Smooth muscle cell (in vitro differentiated cells): ENCODE results near the gene TRPM2. TPM values are rescaled to one million over a fixed set of nuclear protein-coding genes. Genes with fewer than 3 reads are reported as not detected.

Source experiments
- DNase-seq: peaks from one replicate; lab custom pipeline; 2025; ENCODE audit not compliant: unreplicated experiment; lab: John Stamatoyannopoulos, UW
- H2AFZ ChIP-seq: fragments of 200-600 bp; sonication (generic); 2 replicates; pipeline ENCODE4 v1.6.0; 2016; ENCODE audit warnings: antibody characterized with exemption, low read depth, mild to moderate bottlenecking
- H3F3A ChIP-seq: fragments of 200-600 bp; sonication (generic); 2 replicates; pipeline ENCODE4 v1.6.0; 2017; ENCODE audit warnings: antibody characterized with exemption, low read depth
- H3K27ac ChIP-seq: fragments of 200-600 bp; sonication (generic); 2 replicates; pipeline ENCODE4 v1.5.1; 2016; ENCODE audit warnings: low read depth, mild to moderate bottlenecking
- H3K27me3 ChIP-seq: fragments of 200-600 bp; sonication (generic); 2 replicates; pipeline ENCODE4 v1.6.1; 2016; ENCODE audit warnings: low read depth, mild to moderate bottlenecking
- H3K36me3 ChIP-seq: fragments of 200-600 bp; sonication (generic); 2 replicates; pipeline ENCODE4 v1.5.1; 2016; ENCODE audit warnings: low read depth
- H3K4me1 ChIP-seq: fragments of 200-600 bp; sonication (generic); 2 replicates; pipeline ENCODE4 v1.5.1; 2016; ENCODE audit warnings: low read depth
- H3K4me2 ChIP-seq: fragments of 200-600 bp; sonication (generic); 2 replicates; pipeline ENCODE4 v1.6.0; 2016; ENCODE audit warnings: mild to moderate bottlenecking
- H3K4me3 ChIP-seq: fragments of 200-600 bp; sonication (generic); 2 replicates; pipeline ENCODE4 v1.5.1; 2016; ENCODE audit warnings: mild to moderate bottlenecking
- H3K79me2 ChIP-seq: fragments of 200-600 bp; sonication (generic); 2 replicates; pipeline ENCODE4 v1.6.0; 2016; ENCODE audit warnings: low read depth, mild to moderate bottlenecking
- H3K9ac ChIP-seq: fragments of 200-600 bp; sonication (generic); 2 replicates; pipeline ENCODE4 v1.6.0; 2016; ENCODE audit warnings: low read depth
- H3K9me3 ChIP-seq: fragments of 200-600 bp; sonication (generic); replicated peaks from 2 replicates; pipeline ENCODE4 v1.5.1; 2016; ENCODE audit warnings: low read depth
- H4K20me1 ChIP-seq: fragments of 200-600 bp; sonication (generic); 2 replicates; pipeline ENCODE4 v1.6.0; 2016; ENCODE audit warnings: low read depth
- WGBS: methylation state at CpG from one replicate; pipeline ENCODE4 v1.1.7; 2016; ENCODE audit warnings: low lambda C conversion rate; 5-methylcytosine and 5-hydroxymethylcytosine counted together
- polyA plus RNA-seq: library from polyadenylated mRNA; unstranded; fragments of >200 nt; fragmentation: Nextera tagmentation; extraction: Ambion mirVana; gene quantifications from 2 replicates; pipeline ENCODE4 v1.2.1, GENCODE V29; 2016
- total RNA-seq: library from RNA; depleted of rRNA; stranded (reverse); fragments of >200 nt; gene quantifications from 2 replicates; pipeline ENCODE4 v1.2.3, GENCODE V29; 2014
- TF ChIP-seq, protein P1 (sequence below): fragments of 200-600 bp; sonication (generic); IDR thresholded peaks from 2 replicates; pipeline ENCODE4 v1.5.1; 2017; ENCODE audit warnings: borderline replicate concordance, mild to moderate bottlenecking, antibody characterized with exemption; ENCODE audit not compliant: insufficient read depth, poor library complexity, severe bottlenecking

Gene TRPM2
- total and polyA plus RNA-seq, 2 experiments from 2014 or later, result 0.31 TPM; not detected in 1

DNA sequence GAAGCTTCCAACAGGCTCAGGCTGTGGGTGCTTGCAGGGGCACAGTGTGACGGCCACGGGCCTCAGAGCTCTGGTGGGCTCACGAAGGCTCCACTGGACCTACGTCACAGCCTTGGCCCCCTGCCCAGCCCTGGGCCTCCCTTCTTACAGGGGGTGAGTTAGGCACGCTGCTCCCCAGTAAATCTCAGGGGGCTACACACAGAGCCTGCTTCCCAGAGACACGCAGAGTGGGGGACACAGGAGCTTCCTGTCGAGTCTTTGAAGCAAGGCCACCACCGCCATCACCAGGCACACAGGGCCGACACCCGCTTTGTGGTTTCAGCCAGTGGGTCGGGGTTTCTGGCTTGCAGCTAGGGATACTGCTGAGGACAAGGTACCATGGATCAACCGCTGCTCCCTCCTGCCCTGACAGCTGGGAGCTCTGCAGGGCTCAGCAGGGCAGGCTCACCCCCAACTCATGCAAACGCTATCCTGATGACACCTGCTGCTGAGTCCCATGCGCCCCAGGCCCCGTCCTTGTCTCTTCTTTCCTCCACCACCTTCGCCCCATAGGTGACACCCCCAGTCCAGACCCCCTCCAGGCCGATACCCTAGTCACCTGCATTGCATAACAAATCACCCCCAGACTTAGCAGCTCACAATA lies 8.8 kb upstream of the TRPM2 start:
- H3F3A ChIP-seq, result peaks cover 4% of the 10 kb centered on the region
- WGBS, result 92% methylated on average over 17 of the region's 17 CpGs
- DNase-seq, result no peak
- no peak overlapping the region for H3K4me3 ChIP-seq
- no peak overlapping the region for H3K9ac ChIP-seq
- H3K9me3 ChIP-seq, result no peaks in the 10 kb centered on the region
- no peak overlapping the region for H3K4me2 ChIP-seq
- H2AFZ ChIP-seq, result no peak overlapping the region
- no peaks in the 10 kb centered on the region for H3K79me2 ChIP-seq
- H3K4me1 ChIP-seq, result no peaks in the 10 kb centered on the region
- H3K36me3 ChIP-seq, result no peaks in the 10 kb centered on the region
- no peak overlapping the region for H3K27ac ChIP-seq
- no peaks in the 10 kb centered on the region for H4K20me1 ChIP-seq
- H3K27me3 ChIP-seq, result no peaks in the 10 kb centered on the region
- TF ChIP-seq, protein P1, sequence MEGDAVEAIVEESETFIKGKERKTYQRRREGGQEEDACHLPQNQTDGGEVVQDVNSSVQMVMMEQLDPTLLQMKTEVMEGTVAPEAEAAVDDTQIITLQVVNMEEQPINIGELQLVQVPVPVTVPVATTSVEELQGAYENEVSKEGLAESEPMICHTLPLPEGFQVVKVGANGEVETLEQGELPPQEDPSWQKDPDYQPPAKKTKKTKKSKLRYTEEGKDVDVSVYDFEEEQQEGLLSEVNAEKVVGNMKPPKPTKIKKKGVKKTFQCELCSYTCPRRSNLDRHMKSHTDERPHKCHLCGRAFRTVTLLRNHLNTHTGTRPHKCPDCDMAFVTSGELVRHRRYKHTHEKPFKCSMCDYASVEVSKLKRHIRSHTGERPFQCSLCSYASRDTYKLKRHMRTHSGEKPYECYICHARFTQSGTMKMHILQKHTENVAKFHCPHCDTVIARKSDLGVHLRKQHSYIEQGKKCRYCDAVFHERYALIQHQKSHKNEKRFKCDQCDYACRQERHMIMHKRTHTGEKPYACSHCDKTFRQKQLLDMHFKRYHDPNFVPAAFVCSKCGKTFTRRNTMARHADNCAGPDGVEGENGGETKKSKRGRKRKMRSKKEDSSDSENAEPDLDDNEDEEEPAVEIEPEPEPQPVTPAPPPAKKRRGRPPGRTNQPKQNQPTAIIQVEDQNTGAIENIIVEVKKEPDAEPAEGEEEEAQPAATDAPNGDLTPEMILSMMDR, result no peak

DNA sequence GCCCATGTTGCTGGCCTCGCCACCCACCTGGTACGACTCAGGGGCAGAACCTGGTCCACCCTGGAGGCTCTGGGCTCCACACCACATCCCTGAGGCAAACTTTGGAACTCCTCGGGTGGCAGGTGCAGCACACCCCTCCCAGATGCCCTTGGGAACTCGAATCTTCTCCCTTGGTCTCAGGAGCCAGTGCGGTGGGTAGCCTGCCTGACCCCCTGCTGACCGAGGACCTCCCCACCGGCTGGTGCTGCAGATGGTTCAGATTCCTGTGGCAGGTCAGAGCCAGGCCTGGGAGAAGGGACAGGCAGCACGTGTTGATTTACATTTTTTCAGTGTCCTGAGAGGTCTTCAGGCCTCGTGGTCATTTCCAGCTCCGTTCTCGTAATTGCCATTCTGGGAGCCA lies 7.9 kb upstream of the TRPM2 start:
- H3K79me2 ChIP-seq, result no peaks in the 10 kb centered on the region
- no peak overlapping the region for H3K4me2 ChIP-seq
- WGBS, result 80% methylated on average over 11 of the region's 11 CpGs
- no peaks in the 10 kb centered on the region for H3K36me3 ChIP-seq
- H3K9me3 ChIP-seq, result no peaks in the 10 kb centered on the region
- no peak overlapping the region for H3K4me3 ChIP-seq
- no peaks in the 10 kb centered on the region for H3K4me1 ChIP-seq
- H4K20me1 ChIP-seq, result no peaks in the 10 kb centered on the region
- no peak overlapping the region for H2AFZ ChIP-seq
- H3K27me3 ChIP-seq, result no peaks in the 10 kb centered on the region
- DNase-seq, result no peak
- H3K27ac ChIP-seq, result no peak overlapping the region
- no peak overlapping the region for H3K9ac ChIP-seq
- no peaks in the 10 kb centered on the region for H3F3A ChIP-seq
- TF ChIP-seq, protein P1, result no peak

DNA sequence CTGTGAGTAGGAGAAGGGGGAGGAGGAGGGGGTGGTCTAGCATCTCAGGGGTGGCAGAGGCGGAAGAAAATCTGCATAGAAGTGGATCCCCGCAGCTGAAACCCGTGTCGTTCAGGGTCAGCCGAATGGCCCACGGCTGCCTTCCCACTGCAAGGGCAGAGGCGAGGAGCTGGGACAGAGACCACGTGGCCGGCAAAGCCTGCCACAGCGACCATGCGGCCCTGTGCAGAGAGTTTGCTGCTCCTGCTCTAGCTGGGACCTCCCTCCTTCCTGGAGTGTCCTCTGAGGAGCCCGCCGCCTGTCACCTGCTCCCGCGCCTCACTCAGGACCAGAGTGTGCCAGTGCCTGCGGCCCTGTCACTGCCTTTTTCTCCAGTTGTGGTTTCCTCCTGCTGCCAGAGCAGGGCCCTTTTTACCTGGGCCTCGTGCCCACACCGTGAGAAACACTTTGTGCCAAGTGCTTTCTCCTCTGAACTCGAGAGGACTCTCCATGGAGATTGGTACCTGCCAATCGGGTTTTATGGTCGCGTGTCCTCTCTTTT lies 5.4 kb upstream of the TRPM2 start:
- Histone ChIP-seq H3K79me2 (no peaks in the 10 kb centered on the region), H3K27ac (no peak overlapping the region), H3K9me3 (no peaks in the 10 kb centered on the region), H2AFZ (no peak overlapping the region), H3K4me2 (no peak overlapping the region), H4K20me1 (no peaks in the 10 kb centered on the region), H3K27me3 (no peaks in the 10 kb centered on the region), H3K9ac (no peak overlapping the region), H3K4me1 (no peaks in the 10 kb centered on the region), H3K4me3 (no peak overlapping the region), H3K36me3 (no peaks in the 10 kb centered on the region), H3F3A (no peaks in the 10 kb centered on the region)
- 87% methylated on average over 22 of the region's 22 CpGs for WGBS
- no peak for DNase-seq
- TF ChIP-seq, protein P1, result no peak

DNA sequence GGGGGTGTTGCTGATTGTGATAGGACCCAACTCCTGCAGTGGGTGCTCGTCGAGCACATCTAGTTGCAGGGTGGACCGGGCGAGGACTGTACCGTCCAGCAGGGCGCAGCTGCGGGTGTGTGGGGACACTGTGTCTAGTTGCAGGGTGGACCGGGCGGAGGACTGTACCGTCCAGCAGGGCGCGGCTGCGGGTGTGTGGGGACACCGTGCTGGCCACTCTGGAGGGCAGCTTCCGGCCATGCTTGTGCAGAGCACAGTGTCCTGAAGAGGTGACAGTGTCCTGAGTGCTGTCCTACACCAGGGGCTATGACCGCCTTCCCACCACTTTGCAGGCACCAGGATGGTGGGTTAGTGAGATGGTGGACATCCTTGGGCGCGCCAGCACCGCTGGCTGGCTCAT lies 4.6 kb upstream of the TRPM2 start:
- no peak for DNase-seq
- no peak overlapping the region for H3K9ac ChIP-seq
- WGBS, result 97% methylated on average over 18 of the region's 19 CpGs
- no peak overlapping the region for H3K27ac ChIP-seq
- no peaks in the 10 kb centered on the region for H4K20me1 ChIP-seq
- no peaks in the 10 kb centered on the region for H3K27me3 ChIP-seq
- H3K9me3 ChIP-seq, result no peaks in the 10 kb centered on the region
- no peaks in the 10 kb centered on the region for H3K79me2 ChIP-seq
- H3K4me3 ChIP-seq, result no peak overlapping the region
- H3K4me2 ChIP-seq, result no peak overlapping the region
- H2AFZ ChIP-seq, result no peak overlapping the region
- H3F3A ChIP-seq, result no peaks in the 10 kb centered on the region
- no peaks in the 10 kb centered on the region for H3K36me3 ChIP-seq
- H3K4me1 ChIP-seq, result no peaks in the 10 kb centered on the region
- TF ChIP-seq, protein P1, result no peak
